ENCODE data around the gene THRSP.
"Not testable (repeated sequence)": the region's sequence is repeated elsewhere in the genome, so short reads cannot be mapped to it uniquely, and the experiment has no call there.

Gene THRSP

DNA sequence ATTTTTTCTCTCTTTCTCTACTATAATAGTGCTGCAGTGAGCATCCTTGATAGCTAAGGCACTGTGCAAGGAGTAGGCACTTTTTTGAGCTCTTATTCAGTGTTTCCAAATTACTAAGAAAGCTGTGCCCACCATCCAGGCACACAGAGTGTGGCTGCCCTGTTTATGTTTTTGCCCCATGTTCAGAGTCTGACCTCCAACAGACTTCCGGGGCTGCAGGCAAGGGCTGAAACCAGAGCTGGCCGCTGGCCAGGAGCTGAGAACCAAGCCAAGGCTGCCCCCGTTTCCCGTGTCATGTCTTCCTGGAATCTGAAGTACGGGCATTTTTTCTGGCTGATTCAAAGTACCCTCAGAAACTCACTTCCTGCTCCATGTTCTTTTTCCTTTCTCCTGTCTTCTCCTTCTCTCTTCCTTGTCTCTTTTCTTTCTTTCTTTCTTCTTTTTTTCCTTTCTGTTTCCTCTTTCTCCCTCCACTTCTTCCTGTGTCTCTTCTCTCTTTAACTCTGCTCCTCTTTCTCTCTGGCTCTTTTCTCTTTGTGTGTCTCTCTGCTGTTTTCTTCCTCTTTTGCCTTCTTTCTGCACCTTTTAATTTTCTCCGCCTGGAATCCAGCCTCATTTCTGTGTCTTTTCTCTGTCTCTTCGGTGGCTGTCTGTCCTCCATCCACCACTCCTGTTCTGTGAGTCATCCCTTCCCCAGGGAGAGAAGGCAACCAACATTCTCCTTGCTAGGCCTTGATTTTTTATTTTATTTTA lies 23.6 kb upstream of the THRSP start:
- DNase-seq, result no peak

DNA sequence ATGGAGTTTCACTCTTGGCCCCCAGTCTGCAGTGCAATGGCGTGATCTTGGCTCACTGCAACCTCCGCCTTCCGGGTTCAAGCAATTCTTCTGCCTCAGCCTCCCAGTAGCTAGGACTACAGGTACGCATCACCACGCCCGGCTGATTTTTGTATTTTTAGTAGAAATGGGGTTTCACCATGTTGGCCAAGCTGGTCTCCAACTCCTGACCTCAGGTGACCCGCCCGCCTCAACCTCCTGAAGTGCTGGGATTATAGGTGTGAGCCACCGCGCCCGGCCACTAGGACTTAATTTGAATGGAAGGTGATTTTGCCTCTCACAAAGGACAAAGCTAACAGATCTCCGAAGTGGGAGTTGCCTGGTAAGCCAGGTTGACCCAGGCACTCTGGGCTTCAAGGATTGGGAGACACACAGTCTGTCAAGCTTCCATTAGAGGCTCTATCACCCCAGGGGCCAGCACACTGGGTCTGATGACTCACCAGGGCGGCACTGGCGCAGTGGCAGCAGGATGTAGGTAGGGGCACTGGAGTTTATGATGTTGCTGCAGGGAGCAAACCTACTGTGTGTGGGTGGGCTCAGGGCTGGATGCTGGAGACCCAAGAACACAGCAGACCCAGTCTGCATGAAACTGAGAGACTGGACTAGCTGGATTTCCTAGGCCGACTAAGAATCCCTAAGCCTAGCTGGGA lies 22.8 kb upstream of the THRSP start:
- DNase-seq, result no peak

DNA sequence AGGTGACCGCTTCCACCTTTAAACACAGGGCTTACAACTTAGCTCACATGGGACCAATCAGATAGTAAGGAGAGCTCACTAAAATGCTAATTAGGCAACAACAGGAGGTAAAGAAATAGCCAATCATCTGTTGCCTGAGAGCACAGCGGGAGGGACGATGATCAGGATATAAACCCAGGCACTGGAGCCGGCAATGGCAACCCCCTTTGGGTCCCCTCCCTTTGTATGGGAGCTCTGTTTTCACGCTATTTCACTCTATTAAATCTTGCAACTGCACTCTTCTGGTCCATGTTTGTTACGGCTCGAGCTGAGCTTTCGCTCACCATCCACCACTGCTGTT lies 22.3 kb upstream of the THRSP start:
- not testable (repeated sequence) for DNase-seq

DNA sequence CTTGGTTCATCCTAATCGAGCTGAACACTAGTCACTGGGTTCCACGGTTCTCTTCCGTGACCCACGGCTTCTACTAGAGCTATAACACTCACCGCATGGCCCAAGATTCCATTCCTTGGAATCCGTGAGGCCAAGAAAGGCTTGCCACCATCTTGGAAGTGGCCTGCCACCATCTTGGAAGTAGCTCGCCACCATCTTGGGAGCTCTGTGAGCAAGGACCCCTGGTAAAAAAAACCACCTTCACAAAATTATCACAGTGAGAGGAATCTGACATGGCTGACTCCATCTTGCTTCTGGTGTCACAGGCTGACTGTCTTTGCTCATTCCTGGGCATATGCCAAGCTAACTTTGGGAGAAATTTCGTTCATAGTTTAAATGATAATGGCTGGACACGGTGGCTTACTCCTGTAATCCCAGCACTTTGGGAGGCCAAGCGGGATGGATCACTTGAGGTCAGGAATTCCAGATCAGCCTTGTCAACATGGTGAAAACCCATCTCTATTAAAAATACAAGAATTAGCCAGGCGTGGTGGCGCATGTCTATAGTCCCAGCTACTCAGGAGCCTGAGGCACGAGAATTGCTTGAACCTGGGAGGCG lies 21.7 kb upstream of the THRSP start:
- no peak for DNase-seq

DNA sequence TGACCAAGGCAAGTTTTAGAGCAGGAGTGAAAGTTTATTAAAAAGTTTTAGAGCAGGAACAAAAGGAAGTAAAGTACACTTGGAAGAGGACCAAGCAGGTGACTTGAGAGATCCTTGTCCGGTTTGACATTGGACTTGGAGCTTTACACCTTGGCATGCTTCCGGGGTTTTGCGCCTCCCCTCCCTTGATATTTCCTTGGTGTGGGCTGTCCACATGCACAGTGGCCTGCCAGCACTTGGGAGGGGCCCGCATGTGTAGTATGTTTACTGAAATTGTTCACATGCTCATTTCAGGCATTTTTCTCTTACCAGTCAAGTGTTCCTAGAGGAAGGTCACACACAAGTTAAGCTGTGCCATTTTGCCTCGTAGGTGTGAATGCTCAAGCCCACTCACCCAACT lies 19.0 kb upstream of the THRSP start:
- DNase-seq, result no peak

DNA sequence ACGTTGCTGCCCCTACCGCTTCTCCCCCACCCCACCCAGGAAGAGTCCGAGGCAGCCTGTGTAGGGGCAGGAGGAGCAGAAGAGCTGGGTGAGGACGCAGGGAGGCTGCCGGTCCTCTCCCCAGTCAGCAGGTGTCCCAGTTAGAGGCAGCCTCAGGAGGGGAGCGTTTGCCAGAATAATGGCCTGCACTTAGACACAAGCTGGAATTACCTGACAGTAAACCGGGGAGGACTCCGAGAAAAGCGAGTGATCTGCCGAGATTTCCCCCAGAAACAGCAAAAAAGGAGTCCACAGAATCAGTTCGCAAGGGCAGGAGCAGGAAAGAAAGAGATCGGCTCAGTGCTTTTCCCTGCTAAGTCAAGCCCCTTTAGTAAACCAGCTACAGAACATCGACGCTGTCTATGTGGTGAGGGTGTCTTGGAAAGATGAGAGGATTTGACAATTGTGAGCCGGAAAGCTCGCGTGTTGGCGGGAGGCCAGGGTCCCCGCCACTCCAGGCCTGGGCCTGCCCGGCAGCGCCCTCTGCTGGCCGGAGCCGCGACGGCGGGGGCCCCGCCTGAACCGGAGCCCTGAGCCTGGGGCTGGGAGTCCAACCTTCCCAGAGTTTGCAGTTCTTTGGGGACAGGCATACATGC lies 17.7 kb upstream of the THRSP start:
- peak; percentile 40 to 82 (median 57) for DNase-seq

DNA sequence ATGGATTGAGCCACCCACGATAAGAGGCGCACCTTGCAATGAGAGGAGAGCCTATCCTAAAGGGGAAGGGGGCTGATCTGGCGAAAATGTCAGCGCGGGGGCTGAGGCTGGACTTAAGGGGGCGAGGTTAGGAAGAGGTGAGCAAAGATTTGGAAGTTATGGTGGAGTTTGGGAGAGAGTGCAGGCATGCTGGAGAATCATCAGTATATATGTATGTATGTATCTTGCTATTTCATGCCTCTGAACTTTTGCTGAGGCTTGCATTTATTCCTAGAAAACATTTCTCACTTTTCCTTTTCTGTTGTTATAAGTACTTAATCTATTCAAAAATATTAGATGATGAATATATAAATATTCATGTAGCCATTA lies 17.2 kb upstream of the THRSP start:
- no peak for DNase-seq

DNA sequence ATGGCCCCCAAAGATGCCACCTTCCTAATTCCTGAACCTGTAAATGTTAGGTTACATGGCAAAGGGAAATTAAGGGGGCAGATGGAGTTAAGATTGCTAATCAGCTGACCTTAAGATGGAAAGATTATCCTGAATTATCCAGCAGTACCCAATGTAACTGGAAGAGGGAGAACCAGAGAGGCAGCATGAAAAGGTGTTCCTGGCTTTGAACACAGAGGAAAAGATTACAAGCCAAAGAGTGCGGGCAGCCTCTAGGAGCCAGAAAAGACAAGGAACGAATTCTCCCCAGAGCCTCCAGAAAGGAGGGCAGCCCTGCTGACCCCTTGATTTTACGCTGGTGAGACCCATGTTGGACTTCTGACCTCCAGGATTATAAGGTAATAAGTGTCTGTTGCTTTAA lies 15.1 kb upstream of the THRSP start:
- no peak for DNase-seq

DNA sequence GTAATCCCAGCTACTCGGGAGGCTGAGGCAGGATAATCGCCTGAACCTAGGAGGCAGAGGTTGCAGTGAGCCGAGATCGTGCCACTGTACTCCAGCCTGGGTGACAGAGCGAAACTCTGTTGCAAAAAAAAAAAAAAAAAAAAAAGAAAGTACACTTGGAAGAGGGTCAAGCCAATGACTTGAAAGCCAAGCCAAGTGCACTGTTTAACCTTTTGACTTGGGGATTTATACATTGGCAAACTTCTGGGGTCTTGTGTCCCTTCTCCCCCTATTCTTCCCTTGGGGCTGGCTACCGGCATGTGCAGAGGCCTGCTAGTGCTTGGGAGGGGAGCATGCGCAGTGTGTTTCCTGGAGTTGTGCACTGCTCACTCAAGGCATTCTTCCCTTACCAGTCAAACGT lies 14.3 kb upstream of the THRSP start:
- DNase-seq, result no peak

DNA sequence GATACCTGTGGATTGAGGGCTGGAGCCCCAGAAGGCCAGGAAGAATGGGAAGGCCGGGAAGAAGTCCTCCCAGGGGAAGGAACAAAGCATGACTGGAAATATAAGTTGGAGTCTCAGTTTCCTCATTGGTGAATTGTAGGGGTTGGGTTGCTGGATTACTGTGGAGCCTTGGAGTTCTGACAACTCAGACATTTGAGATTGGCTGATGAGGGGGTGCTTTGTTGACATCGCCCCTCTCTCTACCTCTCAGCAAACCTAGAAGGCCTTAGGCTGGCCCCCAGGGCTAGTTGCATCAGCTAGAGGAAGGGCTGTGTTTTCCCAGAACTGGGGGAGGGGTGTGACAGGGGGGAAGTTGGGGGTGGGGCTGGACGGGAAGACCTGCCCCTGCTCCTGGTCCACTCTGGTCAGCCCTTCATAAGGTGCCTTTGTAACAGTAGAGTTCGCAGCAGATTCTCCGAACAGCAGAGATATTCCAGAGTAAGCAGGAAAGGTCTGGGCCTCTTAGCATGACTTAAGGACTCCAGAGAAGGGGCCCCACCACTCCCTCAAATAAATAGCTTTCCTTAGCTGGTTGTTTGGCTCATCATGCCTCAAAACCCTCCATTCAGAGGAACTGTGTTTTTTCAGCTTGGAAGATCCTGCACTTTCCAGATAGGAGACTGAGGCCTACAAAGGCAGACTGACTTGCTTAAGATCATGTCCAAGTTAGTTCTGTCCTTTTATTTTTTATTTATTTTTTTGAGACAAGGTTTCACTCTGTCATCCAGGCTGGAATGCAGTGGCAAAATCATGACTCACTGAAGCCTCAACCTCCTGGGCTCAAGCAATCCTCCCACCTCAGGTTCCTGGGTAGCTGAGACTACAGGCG lies 12.5 kb upstream of the THRSP start:
- DNase-seq, result no peak

DNA sequence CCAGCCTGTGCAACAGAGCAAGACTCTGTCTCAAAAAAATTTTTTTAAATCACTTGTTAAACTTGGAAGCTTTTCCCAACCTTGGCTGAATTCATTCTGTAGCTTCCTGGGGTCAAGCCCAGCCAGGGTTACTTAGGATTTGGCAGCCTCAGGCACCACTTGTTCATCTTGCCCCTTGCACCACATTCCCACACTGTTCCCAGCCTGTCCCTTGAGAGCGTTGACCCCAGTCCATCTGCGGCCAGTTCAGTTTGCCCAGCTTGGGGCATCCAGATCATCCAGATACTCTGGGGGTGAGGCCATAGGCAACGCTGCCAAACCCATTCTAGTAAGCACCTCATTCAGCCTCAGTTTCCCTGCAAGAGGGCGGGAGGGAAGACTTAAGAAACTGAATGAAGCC lies 8.7 kb upstream of the THRSP start:
- no peak for DNase-seq

DNA sequence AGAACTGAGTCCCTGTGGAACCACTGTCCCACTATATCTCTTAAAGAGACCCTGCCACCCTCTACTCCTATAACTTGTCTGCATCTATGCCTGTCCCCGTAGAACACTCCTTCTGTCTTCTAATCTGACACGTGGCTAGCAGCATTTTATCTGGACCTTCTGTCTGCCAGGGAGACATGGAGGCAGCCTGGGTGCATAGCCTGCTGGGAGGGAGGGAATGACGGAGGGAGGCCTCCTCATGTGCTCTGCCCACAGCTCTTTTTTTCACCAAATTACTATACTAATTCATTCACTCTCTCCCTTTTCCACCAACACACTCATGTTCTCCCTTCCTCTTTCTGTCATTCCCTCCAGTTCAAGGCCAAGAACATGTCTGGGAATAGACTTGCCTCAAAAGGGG lies 7.6 kb upstream of the THRSP start:
- DNase-seq, result no peak

DNA sequence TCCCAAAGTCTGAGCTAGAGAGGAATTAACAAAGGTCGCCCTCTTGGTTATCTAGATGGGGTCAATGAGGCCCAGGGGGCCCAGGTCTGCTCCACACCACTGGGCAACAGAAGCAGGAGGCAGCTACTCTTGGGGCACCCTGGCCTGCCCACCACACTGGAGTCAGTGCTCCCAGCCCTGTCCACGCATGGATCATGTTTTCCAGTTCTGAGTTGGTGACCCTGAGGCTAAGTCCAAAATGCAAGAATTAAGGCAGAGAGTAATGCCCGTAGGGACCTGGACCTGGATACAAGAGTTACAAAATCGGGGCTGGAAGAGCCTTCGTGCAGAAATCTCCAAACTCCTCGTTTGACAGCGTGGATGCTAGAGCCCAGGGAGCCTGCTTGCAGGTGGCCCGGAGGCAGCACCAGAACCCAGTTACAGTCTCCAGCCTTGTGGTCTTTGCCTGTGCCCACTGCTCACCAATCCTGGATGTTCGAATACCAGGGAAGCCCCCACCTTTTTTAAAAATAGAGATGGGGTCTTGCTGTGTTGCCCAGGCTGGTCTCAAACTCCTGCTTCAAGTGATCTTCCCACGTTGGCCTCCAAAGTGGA lies 6.1 kb upstream of the THRSP start:
- DNase-seq, result no peak

DNA sequence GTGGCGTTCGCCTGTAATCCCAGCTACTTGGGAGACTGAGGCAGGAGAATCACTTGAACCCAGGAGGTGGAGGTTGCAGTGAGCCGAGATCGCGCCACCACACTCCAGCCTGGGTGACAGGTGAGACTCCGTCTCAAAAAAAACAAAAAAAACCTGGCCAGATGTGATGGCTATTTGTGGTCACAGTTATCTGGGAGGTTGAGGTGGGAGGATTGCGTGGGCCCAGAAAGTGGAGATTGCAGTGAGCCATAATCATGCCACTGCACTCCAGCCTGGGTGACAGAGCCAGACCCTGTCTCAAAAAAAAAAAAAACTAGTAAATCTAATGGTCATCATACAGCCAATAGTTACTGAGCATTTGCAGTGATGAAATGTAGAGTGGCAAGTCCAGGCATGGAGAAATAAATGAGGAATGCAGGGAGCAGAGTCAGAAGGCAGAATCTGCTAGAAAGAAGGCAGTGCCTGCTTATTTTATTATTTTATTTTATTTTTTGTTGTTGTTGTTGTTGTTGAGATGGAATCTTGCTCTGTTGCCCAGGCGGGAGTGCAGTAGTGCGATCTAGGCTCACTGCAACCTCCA lies 3.8 kb upstream of the THRSP start:
- DNase-seq, result not testable (repeated sequence)

DNA sequence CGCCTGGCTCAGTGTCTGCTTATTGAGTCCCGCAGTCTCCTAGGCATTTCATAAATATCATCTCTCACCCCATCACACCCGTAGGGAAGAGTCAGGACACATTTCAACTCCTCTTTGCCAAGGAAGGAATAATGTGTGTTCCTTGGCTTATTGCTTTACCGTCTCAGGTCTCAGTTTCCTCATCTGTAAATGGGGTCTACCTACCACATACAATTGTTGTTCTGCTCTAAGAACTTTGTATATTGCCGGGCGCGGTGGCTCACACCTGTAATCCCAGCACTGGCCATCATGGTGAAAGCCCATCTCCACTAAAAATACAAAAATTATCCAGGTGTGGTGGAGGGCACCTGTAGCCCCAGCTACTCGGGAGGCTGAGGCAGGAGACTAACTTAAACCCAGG lies 3.1 kb upstream of the THRSP start:
- DNase-seq, result no peak

DNA sequence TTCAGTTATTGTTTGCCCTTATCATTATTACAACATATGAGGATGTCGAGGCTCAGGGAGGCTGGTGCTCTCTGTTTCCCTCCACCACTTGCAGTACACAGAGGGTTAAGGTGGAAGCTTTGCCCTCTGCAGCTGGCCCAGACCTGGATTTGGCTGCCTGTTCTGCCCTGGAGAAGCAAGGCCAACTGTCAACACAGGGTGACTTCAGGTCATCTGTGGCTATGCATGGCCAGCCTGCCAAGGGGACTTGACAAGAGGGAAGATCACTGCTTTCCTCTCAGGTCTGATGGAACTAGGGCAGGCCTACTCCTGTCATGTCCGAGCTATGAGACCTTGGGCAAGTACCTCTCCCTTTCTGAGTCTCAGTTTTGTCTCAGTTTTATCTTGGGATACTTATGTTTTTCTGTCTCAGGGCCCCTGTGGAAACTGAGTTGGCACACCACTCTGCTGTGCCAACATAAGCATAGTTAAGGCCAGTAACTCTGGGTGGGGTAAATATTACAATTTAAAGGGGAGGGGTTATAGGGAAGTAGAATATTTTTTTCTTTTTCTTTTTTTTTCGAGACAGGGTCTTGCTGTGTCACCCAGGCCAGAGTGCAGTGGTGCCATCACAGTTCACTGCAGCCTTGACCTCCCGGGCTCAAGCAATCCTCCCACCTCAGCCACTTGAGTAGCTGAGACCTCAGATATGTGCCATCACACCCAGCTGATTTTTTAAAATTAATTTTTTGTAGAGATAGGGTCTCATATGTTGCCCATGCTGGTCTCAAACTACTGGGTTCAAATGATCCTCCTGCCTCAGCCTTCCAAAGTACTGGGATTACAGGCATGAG lies 2.4 kb upstream of the THRSP start:
- DNase-seq, result no peak

DNA sequence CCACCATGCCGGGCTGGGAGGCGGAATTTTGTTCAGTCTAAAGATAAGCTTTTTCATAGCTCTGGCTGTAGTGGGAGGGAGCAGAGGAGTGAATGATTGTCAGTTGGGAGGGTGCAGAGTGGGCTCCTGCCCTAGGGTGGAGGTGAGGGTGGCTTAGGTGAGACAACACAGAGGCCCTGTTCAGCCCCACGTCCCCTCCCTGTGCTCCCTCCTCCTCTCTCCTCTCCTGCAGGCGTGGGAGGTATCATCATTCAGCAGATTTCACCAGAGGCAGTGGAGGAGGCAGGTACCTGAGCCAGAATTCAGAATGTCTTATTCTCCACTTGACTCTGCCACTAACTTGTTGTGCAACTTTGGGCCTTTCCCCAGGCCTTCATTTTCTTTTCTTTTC lies 1.7 kb upstream of the THRSP start:
- no peak for DNase-seq

DNA sequence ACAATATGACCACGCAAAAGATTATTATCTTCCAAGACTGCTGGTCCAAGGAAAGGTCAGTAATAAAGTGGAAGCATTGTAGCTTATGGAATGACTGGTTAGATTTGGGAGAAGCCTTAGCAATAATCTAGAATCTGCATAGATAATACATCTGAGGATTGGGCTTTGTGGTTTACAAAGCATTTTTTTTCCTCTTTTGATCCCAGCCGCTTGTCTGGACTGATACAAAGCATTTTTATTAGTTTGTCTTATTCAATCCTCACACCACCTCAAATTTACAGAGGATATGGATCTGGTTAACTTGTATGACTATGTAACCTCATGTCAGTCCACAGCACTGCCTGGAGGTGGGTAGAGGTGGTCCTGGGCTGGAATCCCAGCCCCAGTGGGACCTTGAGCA lies 990 bp upstream of the THRSP start:
- DNase-seq, result no peak

DNA sequence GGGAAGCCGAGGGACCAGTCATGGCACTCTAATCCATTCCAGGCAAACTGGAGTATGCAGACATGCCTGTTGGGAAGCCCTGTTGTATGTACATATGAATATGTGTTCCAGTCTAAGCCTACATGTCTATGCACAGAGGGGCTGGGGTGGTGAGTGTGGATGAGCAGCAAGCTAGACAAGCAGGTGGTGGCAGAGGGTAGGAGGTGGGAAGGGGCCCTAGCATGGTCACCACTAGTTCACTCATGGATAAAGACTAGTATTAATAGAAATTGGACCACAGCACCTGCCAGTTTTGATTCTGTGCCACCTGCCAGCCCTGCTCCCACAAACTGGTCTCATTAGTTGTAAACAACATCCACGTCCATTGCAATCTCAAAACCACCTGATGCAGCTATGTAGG lies 1.5 kb downstream of the THRSP start:
- DNase-seq, result no peak

DNA sequence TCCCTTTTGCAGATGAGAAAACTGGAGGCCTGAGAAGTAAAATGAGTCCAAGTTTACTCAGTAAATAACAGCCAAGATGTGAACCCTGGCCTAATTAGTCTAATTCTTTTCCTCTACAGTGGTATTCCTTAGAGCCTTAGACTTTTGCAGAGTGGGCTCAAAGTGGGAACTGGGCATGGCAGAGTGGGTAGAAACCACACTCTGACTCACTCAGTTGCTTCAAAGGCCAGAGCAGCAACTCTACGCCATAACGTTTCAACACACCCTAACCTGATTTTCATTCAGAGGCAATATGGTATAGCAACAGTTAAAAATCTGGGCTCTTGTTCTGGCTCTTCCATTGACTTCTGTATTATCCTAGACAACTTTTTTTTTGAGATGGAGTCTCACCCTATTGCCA lies 2.8 kb downstream of the THRSP start:
- no peak for DNase-seq

DNA sequence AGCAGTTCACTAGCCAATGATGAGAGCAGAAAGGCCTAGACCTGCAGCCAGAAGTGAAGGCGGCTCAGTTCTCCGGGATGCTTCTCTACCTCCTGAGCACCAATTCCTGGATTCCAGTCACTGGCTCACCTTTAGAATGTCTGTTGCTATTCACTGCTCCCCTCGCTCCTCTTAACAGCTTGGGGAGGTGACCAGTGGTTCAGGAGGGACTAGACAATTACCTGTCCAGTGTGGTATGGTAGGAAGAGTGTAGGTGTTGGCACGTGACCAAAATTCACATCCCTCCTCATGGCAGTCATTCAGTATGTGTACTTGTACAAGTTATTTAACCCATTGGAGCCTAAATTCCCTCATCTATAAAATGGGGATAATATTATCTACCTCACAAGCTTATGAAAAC lies 4.0 kb downstream of the THRSP start:
- no peak for DNase-seq

All from activated naive CD4-positive, alpha-beta T cell (primary cell).